HuH-7 (cell line): ENCODE data around the gene SUGCT.

Source experiments
- DNase-seq: peaks from one replicate; pipeline ENCODE4 v3.0.0; 2011; ENCODE audit warnings: low spot score

SUGCT gene

GRCh38 chr7:40329601-40330153, 194.9 kb downstream of the SUGCT start:
- DNase-seq: peak; percentile 60

DNA sequence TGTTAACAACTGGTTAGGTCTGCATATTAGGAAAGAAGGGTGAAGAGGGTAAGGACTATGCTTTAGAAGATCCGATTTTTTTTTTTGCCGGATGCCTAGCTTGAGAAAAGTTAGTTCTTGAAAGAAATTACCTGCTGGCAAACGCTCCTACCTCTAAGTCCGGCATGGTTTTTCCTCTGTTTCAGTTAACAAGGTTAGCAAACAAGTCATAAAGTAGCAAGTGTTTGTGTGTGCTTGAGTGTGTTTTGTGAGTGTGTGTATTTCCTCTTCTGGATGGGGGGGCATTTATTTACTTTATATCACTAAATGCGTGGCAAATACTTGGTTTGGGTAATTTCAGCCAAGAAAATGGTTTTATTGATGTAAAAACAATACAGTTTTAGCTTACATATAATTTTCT, 195.6 kb downstream of the SUGCT start:
- no peak for DNase-seq

- no peak for DNase-seq
Observed at GRCh38 chr7:40331915-40332314, 197.1 kb downstream of the SUGCT start.

- DNase-seq: no peak
Observed at GRCh38 chr7:40332516-40332915, 197.7 kb downstream of the SUGCT start.

DNA sequence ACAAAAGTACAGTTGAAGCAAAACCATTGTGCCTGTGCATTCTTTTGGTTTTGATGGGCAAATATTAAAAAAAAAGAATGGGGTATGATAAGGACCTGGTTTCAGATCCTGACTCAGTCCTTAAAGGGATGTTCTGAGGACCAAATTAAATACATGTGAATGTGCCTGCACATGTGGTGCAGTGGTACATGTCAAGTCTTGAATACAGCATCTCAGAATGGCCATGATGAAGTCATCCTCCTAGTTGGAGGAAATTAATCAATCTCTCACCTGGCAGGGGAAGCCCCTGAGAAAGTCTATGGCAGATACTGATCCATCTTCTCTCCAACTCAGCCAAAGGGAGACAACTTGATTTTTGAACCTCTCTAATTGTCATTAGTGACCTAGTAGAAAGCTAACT, 207.0 kb downstream of the SUGCT start:
- no peak for DNase-seq

- no peak for DNase-seq
Observed at GRCh38 chr7:40346554-40346953, 211.7 kb downstream of the SUGCT start.

- DNase-seq: no peak
Observed at GRCh38 chr7:40348126-40348728, 213.4 kb downstream of the SUGCT start.

DNA sequence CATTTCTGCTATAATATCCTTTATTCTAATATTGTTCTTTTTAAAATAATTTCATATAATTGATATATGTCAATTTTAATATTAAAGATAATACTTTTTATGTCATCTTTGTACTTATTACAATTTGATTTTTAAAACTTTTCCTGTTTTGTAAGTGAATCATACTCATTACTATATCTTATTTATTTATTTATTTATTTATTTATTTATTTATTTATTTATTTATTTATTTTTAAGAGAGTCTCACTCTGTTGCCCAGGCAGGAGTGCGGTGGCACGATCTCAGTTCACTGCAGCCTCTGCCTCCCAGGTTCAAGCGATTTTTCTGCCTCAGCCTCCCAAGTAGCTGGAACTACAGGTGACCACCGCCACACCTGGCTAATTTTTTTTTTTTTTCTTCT, 215.3 kb downstream of the SUGCT start:
- DNase-seq: no peak

DNA sequence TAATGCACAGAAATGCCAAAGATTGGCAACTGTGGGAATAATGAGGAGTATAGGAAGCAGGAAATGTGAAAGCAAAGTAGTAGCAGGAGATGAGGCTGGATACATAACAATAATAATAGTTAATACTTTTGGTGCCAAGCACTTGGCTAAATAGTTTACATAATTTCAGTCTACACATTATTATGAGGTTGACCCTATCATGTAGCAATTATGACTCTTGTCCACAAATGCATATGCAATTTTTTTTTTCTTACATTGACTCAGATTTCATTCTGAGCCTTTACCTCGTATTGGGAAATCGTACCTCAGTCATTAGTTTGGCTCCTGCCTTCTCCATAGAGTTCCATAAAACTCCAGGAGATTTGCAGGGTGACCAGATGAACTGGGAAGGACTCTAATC, 219.9 kb downstream of the SUGCT start:
- no peak for DNase-seq

GRCh38 chr7:40356312-40356711, 221.5 kb downstream of the SUGCT start:
- DNase-seq: no peak

DNA sequence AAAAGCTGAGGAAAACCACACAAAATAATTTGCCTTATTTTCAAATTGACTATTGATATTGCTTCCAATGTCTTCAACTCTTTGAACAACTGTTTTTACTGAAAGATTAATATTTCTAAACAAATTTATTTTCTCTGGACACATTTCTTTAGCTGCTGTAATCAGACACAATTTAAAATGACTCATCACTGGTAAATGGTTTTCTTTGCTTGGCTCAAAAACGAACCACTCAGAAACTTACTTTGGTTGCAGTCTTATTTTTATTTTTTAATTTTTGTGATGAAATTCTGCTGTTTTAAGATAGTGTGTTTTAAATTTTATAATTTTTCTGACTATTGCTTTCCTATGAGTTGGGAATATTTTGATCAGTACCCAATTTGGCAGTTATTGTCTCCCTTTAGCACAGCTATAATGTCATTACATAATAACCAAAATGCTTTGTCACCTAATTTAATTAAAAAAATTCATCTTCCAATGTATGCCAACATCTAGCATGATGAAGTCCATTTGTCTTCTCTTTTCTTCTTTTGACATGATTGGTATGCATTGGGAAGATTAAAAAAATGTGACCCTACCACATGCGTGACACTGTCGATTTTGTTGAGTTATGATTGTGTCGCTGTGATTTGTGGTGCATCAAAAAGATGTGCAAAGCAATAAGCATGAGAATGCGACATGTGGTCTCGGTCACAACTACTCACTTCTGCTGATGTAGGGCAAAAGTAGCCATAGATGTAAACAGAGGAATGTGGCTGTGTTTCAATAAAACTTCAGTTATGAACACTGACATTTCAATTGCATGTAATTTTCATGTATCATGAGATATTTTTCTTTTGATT, 222.3 kb downstream of the SUGCT start:
- DNase-seq: no peak

GRCh38 chr7:40369641-40370277, 235.0 kb downstream of the SUGCT start:
- DNase-seq: no peak

DNA sequence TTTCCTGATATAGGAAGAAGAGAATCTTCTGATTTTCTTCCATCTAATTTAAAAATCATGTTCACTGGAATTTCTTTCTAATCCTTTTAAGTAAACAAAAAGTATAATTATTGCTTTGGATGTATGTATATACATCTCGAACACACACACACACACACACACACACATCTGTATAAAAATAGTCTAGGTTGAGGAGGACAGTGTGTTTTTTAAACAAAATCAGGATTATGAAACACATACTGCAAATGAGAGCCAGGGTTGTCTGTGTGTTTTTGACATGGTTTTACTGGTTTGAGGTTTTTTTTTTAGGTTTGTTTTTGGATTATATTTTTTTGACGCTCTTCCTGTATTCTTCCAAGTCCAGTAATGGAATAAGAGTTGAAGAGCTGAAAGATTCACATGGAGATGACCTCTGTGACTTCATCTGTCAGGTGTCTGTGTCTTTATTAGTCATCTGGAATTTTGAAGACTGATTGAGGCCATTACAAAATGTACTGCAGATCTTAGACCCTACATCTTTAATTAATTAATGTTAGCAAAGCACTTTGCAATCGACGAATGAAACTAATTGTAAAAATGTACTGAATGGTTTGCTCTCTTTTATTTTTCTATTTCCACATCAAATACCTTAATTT, 237.1 kb downstream of the SUGCT start:
- no peak for DNase-seq

GRCh38 chr7:40374575-40374974, 239.8 kb downstream of the SUGCT start:
- DNase-seq: no peak

- DNase-seq: no peak
Observed at GRCh38 chr7:40380111-40380510, 245.3 kb downstream of the SUGCT start.

DNA sequence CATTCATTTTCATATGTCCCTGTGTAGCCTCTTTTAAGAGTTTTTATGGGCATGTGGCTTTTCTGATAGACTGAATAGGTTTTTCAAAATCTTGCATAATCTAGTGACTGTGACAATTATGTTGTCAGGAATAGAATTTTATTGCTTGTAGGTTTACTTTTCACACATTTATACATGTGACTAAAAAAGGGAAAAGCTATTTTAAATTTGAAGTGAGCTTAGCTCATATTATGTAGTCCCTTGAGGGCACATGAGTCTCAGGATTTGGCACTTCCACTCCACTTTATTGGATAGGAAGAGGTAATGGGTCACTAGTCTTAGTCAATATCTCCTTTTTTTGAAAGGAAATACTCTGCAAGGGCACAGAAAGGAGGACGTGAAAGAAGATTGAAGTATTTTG, 247.3 kb downstream of the SUGCT start:
- no peak for DNase-seq

- DNase-seq: no peak
Observed at GRCh38 chr7:40393660-40394059, 258.9 kb downstream of the SUGCT start.

DNA sequence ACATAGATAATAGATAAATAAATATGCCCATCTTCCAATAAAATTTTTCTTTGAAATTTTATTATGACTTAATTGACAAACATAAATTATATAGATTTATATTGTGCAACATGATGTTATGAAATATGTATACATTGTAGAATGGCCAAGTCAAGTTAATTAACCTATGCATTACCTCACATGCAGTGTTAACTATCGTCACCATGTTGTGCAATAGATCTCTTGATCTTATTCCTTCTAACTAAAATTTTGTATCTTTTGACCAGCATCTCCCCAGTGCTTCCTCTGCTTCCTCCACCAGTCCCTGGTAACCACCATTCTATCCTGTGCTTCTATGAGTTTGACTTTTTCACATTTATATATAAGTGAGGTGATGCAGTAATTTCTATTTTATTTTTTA, 259.6 kb downstream of the SUGCT start:
- no peak for DNase-seq

GRCh38 chr7:40400525-40400924, 265.7 kb downstream of the SUGCT start:
- DNase-seq: no peak

GRCh38 chr7:40401406-40401805, 266.6 kb downstream of the SUGCT start:
- no peak for DNase-seq

DNA sequence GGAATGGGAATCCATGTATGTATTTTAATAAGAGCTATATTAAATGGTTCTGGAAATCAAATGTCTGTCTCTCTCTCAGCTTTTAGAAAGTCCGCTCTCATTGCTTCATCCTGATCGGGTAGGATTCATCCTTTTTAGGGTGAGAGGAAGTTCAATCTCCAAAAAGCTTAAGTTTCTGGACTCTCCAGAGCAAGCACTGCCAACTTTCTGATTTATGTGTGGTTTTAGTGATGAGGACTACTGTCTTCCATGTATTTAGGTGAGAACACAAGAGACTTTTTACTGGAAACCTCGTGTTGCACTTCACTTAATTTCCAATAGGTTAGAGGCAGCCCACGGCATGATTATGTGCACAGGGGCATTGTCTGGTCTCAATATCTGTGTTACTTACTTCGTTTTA, 267.9 kb downstream of the SUGCT start:
- no peak for DNase-seq

- DNase-seq: no peak
Observed at GRCh38 chr7:40403703-40404476, 269.1 kb downstream of the SUGCT start.
